HK-2 (cell line): ENCODE data around the gene KDM4D.
"Not testable (repeated sequence)": the region's sequence is repeated elsewhere in the genome, so short reads cannot be mapped to it uniquely, and the experiment has no call there.

Experiments used
- DNase-seq: peaks from one replicate; pipeline ENCODE4 v3.0.0-alpha.2; 2018; ENCODE audit not compliant: unreplicated experiment

The KDM4D gene

GRCh38 chr11:94973099-94973968 is at the start of gene KDM4D, which contains the start of gene CWC15:
TSS of gene KDM4D (plus strand) at chr11:94973709. CDS start at chr11:94997373, 23,664 bp downstream.
TSS of gene CWC15 (minus strand) at chr11:94973556. CDS start at chr11:94972185, 1,371 bp downstream.
- DNase-seq, result peak; percentile 83

GRCh38 chr11:94924171-94924572 is 49.3 kb upstream of the KDM4D start:
- no peak for DNase-seq

GRCh38 chr11:94924612-94925011 is 48.9 kb upstream of the KDM4D start:
- DNase-seq, result no peak

GRCh38 chr11:94925422-94926270 is 47.9 kb upstream of the KDM4D start:
- DNase-seq, result no peak

GRCh38 chr11:94926271-94926625 is 47.3 kb upstream of the KDM4D start:
- DNase-seq, result no peak

GRCh38 chr11:94926698-94927237 is 46.7 kb upstream of the KDM4D start:
- no peak for DNase-seq

GRCh38 chr11:94928117-94928990 is 45.2 kb upstream of the KDM4D start:
- no peak for DNase-seq

- DNase-seq, result not testable (repeated sequence)
These were observed 41.4 kb upstream of the KDM4D start for GRCh38 chr11:94932072-94932471.

- no peak for DNase-seq
These were observed 41.0 kb upstream of the KDM4D start for GRCh38 chr11:94932503-94932902.

GRCh38 chr11:94933223-94934130 is 40.0 kb upstream of the KDM4D start:
- DNase-seq, result no peak

- no peak for DNase-seq
These were observed 39.1 kb upstream of the KDM4D start for GRCh38 chr11:94934362-94934761.

- no peak for DNase-seq
These were observed 38.7 kb upstream of the KDM4D start for GRCh38 chr11:94934846-94935245.

GRCh38 chr11:94938095-94939055 is 35.1 kb upstream of the KDM4D start:
- no peak for DNase-seq

- DNase-seq, result no peak
These were observed 34.2 kb upstream of the KDM4D start for GRCh38 chr11:94939346-94939745.

GRCh38 chr11:94941131-94941530 is 32.4 kb upstream of the KDM4D start:
- DNase-seq, result no peak

GRCh38 chr11:94946812-94947211 is 26.7 kb upstream of the KDM4D start:
- DNase-seq, result no peak

- DNase-seq, result no peak
These were observed 25.4 kb upstream of the KDM4D start for GRCh38 chr11:94948070-94948617.

- no peak for DNase-seq
These were observed 18.8 kb upstream of the KDM4D start for GRCh38 chr11:94954753-94955152.

GRCh38 chr11:94956963-94957362 is 16.5 kb upstream of the KDM4D start:
- DNase-seq, result no peak
